SK-N-SH (cell line): ENCODE measurements around the gene TRAF3IP1. TPM values are rescaled to one million over a fixed set of nuclear protein-coding genes. Genes with fewer than 3 reads are reported as not detected.

Experiments
- CTCF ChIA-PET: fragments of 300-600, 350-600 bp; formaldehyde crosslinking; extraction: SDS; loops from one replicate; lab custom pipeline; 2021; lab: Yijun Ruan, JAX
- POLR2A ChIA-PET: fragments of 350-600 bp; sonication (Branson Sonifier 250); formaldehyde crosslinking; extraction: SDS; loops from one replicate; lab custom pipeline; 2020; ENCODE audit warnings: antibody characterized with exemption, inconsistent platforms; lab: Yijun Ruan, JAX
- DNase-seq: peaks from one replicate; pipeline ENCODE4 v3.0.0; 2012
- H2AFZ ChIP-seq: fragments of 200-600 bp; sonication (generic); 2 replicates; pipeline ENCODE4 v1.8.1; 2016; ENCODE audit warnings: antibody characterized with exemption, mild to moderate bottlenecking, low read depth
- H3F3A ChIP-seq: fragments of 200-600 bp; sonication (generic); replicated peaks from 2 replicates; pipeline ENCODE3; 2016; ENCODE audit warnings: antibody characterized with exemption, mild to moderate bottlenecking; ENCODE audit not compliant: insufficient read depth
- H3K27ac ChIP-seq, 2 experiments: fragments of 200-500 bp in 1 of 2; fragments of 200-600 bp in 1 of 2; sonication (Bioruptor generic) in 1 of 2; sonication (generic), shearing (Covaris generic) in 1 of 2; 2 replicates each; pipeline versions ENCODE4 v1.5.1 to v1.6.1; 2014 to 2016; ENCODE audit warnings: low read depth in 2 of 2, inconsistent platforms in 1 of 2, low read length in 1 of 2, mild to moderate bottlenecking in 1 of 2, mixed read lengths in 1 of 2
- H3K27me3 ChIP-seq: fragments of 200-600 bp; sonication (generic), shearing (Covaris generic); 2 replicates; pipeline ENCODE4 v1.6.1; 2016; ENCODE audit warnings: mixed run types; ENCODE audit not compliant: insufficient read depth
- H3K36me3 ChIP-seq, 2 experiments: fragments of 200-500 bp in 1 of 2; fragments of 200-600 bp in 1 of 2; sonication (Bioruptor generic) in 1 of 2; sonication (generic) in 1 of 2; replicated peaks in 1 of 2; 2 replicates each; pipeline versions ENCODE3 to v1.5.1; 2014 to 2016; ENCODE audit warnings: low read length in 1 of 2, mild to moderate bottlenecking in 1 of 2; ENCODE audit not compliant: insufficient read depth in 2 of 2, control insufficient read depth in 1 of 2
- H3K4me1 ChIP-seq, 2 experiments: fragments of 200-500 bp in 1 of 2; fragments of 200-600 bp in 1 of 2; sonication (Bioruptor generic) in 1 of 2; sonication (generic), shearing (Covaris generic) in 1 of 2; 2 replicates each; pipeline versions ENCODE4 v1.5.1 to v1.6.1; 2014 to 2016; ENCODE audit warnings: low read depth in 1 of 2, low read length in 1 of 2, mixed run types in 1 of 2; ENCODE audit not compliant: insufficient read depth in 2 of 2, control insufficient read depth in 1 of 2
- H3K4me2 ChIP-seq: fragments of 200-600 bp; sonication (generic), shearing (Covaris generic); 2 replicates; pipeline ENCODE4 v1.6.1; 2017; ENCODE audit warnings: mixed run types
- H3K4me3 ChIP-seq, 2 experiments: fragments of 200-500 bp in 1 of 2; fragments of 200-600 bp in 1 of 2; sonication (Bioruptor generic) in 1 of 2; sonication (generic), shearing (Covaris generic) in 1 of 2; 2 replicates each; pipeline versions ENCODE4 v1.5.1 to v1.8.1; 2014 to 2016; ENCODE audit warnings: low read depth in 2 of 2, inconsistent platforms in 1 of 2, low read length in 1 of 2, mild to moderate bottlenecking in 1 of 2, mixed read lengths in 1 of 2, moderate library complexity in 1 of 2
- H3K79me2 ChIP-seq: fragments of 200-600 bp; sonication (generic); 2 replicates; pipeline ENCODE4 v1.8.1; 2017; ENCODE audit warnings: mild to moderate bottlenecking; ENCODE audit not compliant: insufficient read depth
- H3K9ac ChIP-seq: fragments of 200-600 bp; sonication (generic); 2 replicates; pipeline ENCODE4 v1.6.1; 2017; ENCODE audit warnings: mixed run types
- H3K9me2 ChIP-seq: fragments of 200-600 bp; sonication (generic); 2 replicates; pipeline ENCODE4 v1.6.1; 2017; ENCODE audit warnings: mixed run types
- H3K9me3 ChIP-seq: fragments of 200-600 bp; sonication (generic); 2 replicates; pipeline ENCODE4 v1.6.1; 2017; ENCODE audit warnings: mixed run types, mild to moderate bottlenecking, moderate library complexity
- H4K20me1 ChIP-seq: fragments of 200-600 bp; sonication (generic); 2 replicates; pipeline ENCODE4 v1.6.1; 2017; ENCODE audit warnings: mild to moderate bottlenecking, mixed run types; ENCODE audit not compliant: insufficient read depth
- CHD2 ChIP-seq: fragments of 150-350 bp; IDR thresholded peaks from 2 replicates; pipeline ENCODE4 v1.6.1; 2018; ENCODE audit warnings: low read length; ENCODE audit not compliant: partially characterized antibody
- GABPA ChIP-seq: IDR thresholded peaks from 2 replicates; pipeline ENCODE4 v1.4.0; 2012; ENCODE audit warnings: low read depth, mild to moderate bottlenecking
- MAX ChIP-seq: IDR thresholded peaks from 2 replicates; pipeline ENCODE4 v1.4.0; 2012; ENCODE audit warnings: low read depth
- MXI1 ChIP-seq: IDR thresholded peaks from 2 replicates; pipeline ENCODE4 v1.6.1; 2012; ENCODE audit warnings: mild to moderate bottlenecking, low read depth, low read length, improper control_type of control experiment
- NFIC ChIP-seq: IDR thresholded peaks from 2 replicates; pipeline ENCODE4 v1.4.0; 2012; ENCODE audit warnings: borderline replicate concordance
- NRF1 ChIP-seq: IDR thresholded peaks from 2 replicates; pipeline ENCODE4 v1.6.1; 2012; ENCODE audit warnings: low read depth, mild to moderate bottlenecking, low read length
- RAD21 ChIP-seq: IDR thresholded peaks from 2 replicates; pipeline ENCODE4 v1.6.1; 2012; ENCODE audit warnings: mild to moderate bottlenecking, low read length
- REST ChIP-seq: IDR thresholded peaks from 2 replicates; pipeline ENCODE4 v1.6.1; 2012; ENCODE audit warnings: mild to moderate bottlenecking, low read depth, low read length, moderate library complexity
- SIN3A ChIP-seq: IDR thresholded peaks from 2 replicates; pipeline ENCODE4 v1.6.1; 2012; ENCODE audit warnings: low read depth, mild to moderate bottlenecking, low read length, moderate library complexity, borderline replicate concordance
- TAF1 ChIP-seq: IDR thresholded peaks from 2 replicates; pipeline ENCODE4 v1.6.1; 2012; ENCODE audit warnings: low read depth, mild to moderate bottlenecking, low read length, moderate library complexity, borderline replicate concordance
- WGBS: methylation state at CpG from one replicate; pipeline ENCODE4 v1.1.6; 2017; ENCODE audit warnings: low lambda C conversion rate; 5-methylcytosine and 5-hydroxymethylcytosine counted together
- polyA plus RNA-seq, 3 experiments: library from polyadenylated mRNA; depleted of rRNA; stranded (reverse); fragments of >200 nt; gene quantifications; 2 replicates each; pipeline ENCODE4 v1.2.3, GENCODE V29; 2012

The TRAF3IP1 gene, protein sequence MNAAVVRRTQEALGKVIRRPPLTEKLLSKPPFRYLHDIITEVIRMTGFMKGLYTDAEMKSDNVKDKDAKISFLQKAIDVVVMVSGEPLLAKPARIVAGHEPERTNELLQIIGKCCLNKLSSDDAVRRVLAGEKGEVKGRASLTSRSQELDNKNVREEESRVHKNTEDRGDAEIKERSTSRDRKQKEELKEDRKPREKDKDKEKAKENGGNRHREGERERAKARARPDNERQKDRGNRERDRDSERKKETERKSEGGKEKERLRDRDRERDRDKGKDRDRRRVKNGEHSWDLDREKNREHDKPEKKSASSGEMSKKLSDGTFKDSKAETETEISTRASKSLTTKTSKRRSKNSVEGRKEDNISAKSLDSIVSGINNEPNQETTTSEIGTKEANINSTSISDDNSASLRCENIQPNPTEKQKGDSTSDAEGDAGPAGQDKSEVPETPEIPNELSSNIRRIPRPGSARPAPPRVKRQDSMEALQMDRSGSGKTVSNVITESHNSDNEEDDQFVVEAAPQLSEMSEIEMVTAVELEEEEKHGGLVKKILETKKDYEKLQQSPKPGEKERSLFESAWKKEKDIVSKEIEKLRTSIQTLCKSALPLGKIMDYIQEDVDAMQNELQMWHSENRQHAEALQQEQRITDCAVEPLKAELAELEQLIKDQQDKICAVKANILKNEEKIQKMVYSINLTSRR
- 9.7 and 15.0 TPM in 2 replicates for polyA plus RNA-seq (2012; rRNA removed)
- polyA plus RNA-seq (2012; cell fraction: cytosol; rRNA removed), result 10.3 and 11.6 TPM in 2 replicates
- 11.8 and 14.0 TPM in 2 replicates for polyA plus RNA-seq (2012; cell fraction: nucleus; rRNA removed)

DNA sequence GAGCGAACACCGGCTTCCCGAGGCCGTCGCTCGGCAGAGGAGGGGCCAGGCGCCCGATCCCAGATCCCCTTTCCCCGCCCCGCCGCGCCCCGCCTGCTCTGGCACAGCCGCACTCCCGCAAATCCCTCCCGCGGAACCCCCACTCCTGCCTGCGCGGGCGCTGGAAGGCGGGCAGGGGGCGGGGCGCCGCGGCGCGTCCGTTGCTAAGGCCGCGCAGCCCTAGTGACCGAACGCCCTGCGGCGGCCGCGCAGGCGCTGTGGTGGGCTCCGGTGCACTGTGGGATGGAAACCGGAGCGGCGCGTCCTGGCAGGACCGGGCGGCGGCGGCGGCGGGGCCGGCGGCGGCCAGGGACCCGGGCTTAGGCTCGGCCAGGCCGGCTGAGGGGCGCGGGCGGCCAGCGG lies at the start of gene TRAF3IP1:
Gene TRAF3IP1 (plus strand): TSS at position 273 of the 402 bp plus-strand sequence. CDS start 145 bp downstream, outside the sequence.
- TF ChIP-seq SIN3A (peak; percentile 78; the same call in 1 of the 2 replicates), RAD21 (no peak), CHD2 (peak; percentile 65), NFIC (peak; percentile 43), NRF1 (peak; percentile 87), MAX (0 out of 2 replicates have a peak, but pooled peaks have one; percentile 24), MXI1 (peak; percentile 86), TAF1 (0 out of 2 replicates have a peak, but pooled peaks have one; percentile 25), GABPA (no peak), REST (no peak)
- H4K20me1 ChIP-seq, result no peaks in the 10 kb centered on the region; the same call in 1 of the 2 replicates
- POLR2A ChIA-PET, result no interaction called here
- peak within 1 kb of the TSS; percentile 71 to 78 for H3K4me3 ChIP-seq
- H3K79me2 ChIP-seq, result peaks cover 41% of the 10 kb centered on the region
- H3K9me3 ChIP-seq, result no peaks in the 10 kb centered on the region
- H3K27me3 ChIP-seq, result no peaks in the 10 kb centered on the region
- H3K9ac ChIP-seq, result peak within 1 kb of the TSS; percentile 76
- H3K4me2 ChIP-seq, result peak within 1 kb of the TSS; percentile 94
- CTCF ChIA-PET, result interaction anchor here (2.1 kb wide), 1 partner anchor 22 kb away, joined by 5 read pairs; no protein-coding TSS in a partner anchor
- H3K4me1 ChIP-seq, result peaks cover 0 to 15% of the 10 kb centered on the region in 2 experiments; a peak in 1 of 4 replicates
- peak within 1 kb of the TSS in 1 of 2 experiments; percentile 29; a peak in 1 of 4 replicates for H3K27ac ChIP-seq
- H3K9me2 ChIP-seq, result no peaks in the 10 kb centered on the region
- WGBS, result 1% methylated on average over 12 of the region's 58 CpGs
- peak; percentile 100 for DNase-seq
- peak within 1 kb of the TSS; percentile 94 for H2AFZ ChIP-seq
- no peaks in the 10 kb centered on the region for H3K36me3 ChIP-seq
- no peaks in the 10 kb centered on the region for H3F3A ChIP-seq
